Testis (tissue), 2 donors: Measurements from ENCODE around the gene PUM1.

Experiments
- CTCF ChIP-seq, 3 experiments: fragments of 450-650 bp in 2 of 3; fragments of 200-600 bp in 1 of 3; sonication (generic) in 1 of 3; IDR thresholded peaks; one replicate each; pipeline ENCODE4 v1.5.1; 2016 to 2019; ENCODE audit warnings: antibody characterized with exemption in 3 of 3, mild to moderate bottlenecking in 2 of 3, moderate library complexity in 1 of 3
- POLR2A ChIP-seq: fragments of 450-650 bp; IDR thresholded peaks from one replicate; pipeline ENCODE4 v1.6.1; 2017; ENCODE audit warnings: antibody characterized with exemption, mild to moderate bottlenecking, moderate library complexity

GRCh38 chr1:30904191-30904961, 161.1 kb downstream of the PUM1 start:
- TF ChIP-seq CTCF (IDR thresholded peaks at IDR 0.05) (no peak), POLR2A (no peak)
